ENCODE measurements around the gene TNFSF10.
"Not testable (repeated sequence)": the region's sequence is repeated elsewhere in the genome, so short reads cannot be mapped to it uniquely, and the experiment has no call there.

Gene TNFSF10

GRCh38 chr3:172543884-172544283, 20.7 kb upstream of the TNFSF10 start:
- no peak for DNase-seq

- DNase-seq: no peak
These were observed 20.2 kb upstream of the TNFSF10 start for GRCh38 chr3:172543419-172543818.

- DNase-seq: no peak
These were observed 19.8 kb upstream of the TNFSF10 start for GRCh38 chr3:172542999-172543398.

GRCh38 chr3:172541945-172542488, 18.8 kb upstream of the TNFSF10 start:
- no peak for DNase-seq

GRCh38 chr3:172540049-172540448, 16.8 kb upstream of the TNFSF10 start:
- no peak for DNase-seq

- no peak for DNase-seq
These were observed 16.0 kb upstream of the TNFSF10 start for GRCh38 chr3:172539273-172539672.

- no peak for DNase-seq
These were observed 15.3 kb upstream of the TNFSF10 start for GRCh38 chr3:172538368-172539151.

GRCh38 chr3:172537507-172538158, 14.4 kb upstream of the TNFSF10 start:
- no peak for DNase-seq

- DNase-seq: no peak
These were observed 13.8 kb upstream of the TNFSF10 start for GRCh38 chr3:172536993-172537419.

GRCh38 chr3:172536505-172536904, 13.3 kb upstream of the TNFSF10 start:
- no peak for DNase-seq

GRCh38 chr3:172530566-172530965, 7.3 kb upstream of the TNFSF10 start:
- no peak for DNase-seq

- no peak for DNase-seq
These were observed 6.9 kb upstream of the TNFSF10 start for GRCh38 chr3:172530101-172530561.

- DNase-seq: no peak
These were observed 5.4 kb upstream of the TNFSF10 start for GRCh38 chr3:172528677-172529076.

GRCh38 chr3:172527306-172527705, 4.1 kb upstream of the TNFSF10 start:
- no peak for DNase-seq

- DNase-seq: no peak
These were observed 1.9 kb upstream of the TNFSF10 start for GRCh38 chr3:172525116-172525613.

GRCh38 chr3:172524611-172525010, 1.4 kb upstream of the TNFSF10 start:
- no peak for DNase-seq

- DNase-seq: not testable (repeated sequence)
These were observed 1.1 kb downstream of the TNFSF10 start for GRCh38 chr3:172521837-172522726.

GRCh38 chr3:172520301-172520831, 2.9 kb downstream of the TNFSF10 start:
- no peak for DNase-seq

- no peak for DNase-seq
These were observed 3.5 kb downstream of the TNFSF10 start for GRCh38 chr3:172519740-172520139.

- no peak for DNase-seq
These were observed 4.1 kb downstream of the TNFSF10 start for GRCh38 chr3:172518929-172519640.

GRCh38 chr3:172517859-172518466, 5.3 kb downstream of the TNFSF10 start:
- no peak for DNase-seq
